RWPE2 (cell line): ENCODE measurements around the gene ADAM12.
A peak's percentile ranks its signal among the peaks of the same experiment; 100 is the strongest.

Experiments
- ATAC-seq: fragments of 200-7000 bp; cut with Tn5 transposase; 3 replicates; pipeline ENCODE4 v1.9.1; 2021; ENCODE audit warnings: low read depth
- DNase-seq: peaks from one replicate; pipeline ENCODE4 v3.0.0-alpha.2; 2020; ENCODE audit warnings: low spot score
- H3K27ac ChIP-seq: fragments of 450-650 bp; 2 replicates; pipeline ENCODE4 v1.5.1; 2017; ENCODE audit warnings: mild to moderate bottlenecking; ENCODE audit not compliant: poor library complexity, severe bottlenecking
- H3K27me3 ChIP-seq: fragments of 250-450 bp; sonication (Bioruptor Pico); 2 replicates; pipeline ENCODE4 v1.5.1; 2021; ENCODE audit warnings: mild to moderate bottlenecking, moderate library complexity; ENCODE audit not compliant: insufficient read depth, poor library complexity, severe bottlenecking
- H3K36me3 ChIP-seq: fragments of 250-450 bp; sonication (Bioruptor Pico); 2 replicates; pipeline ENCODE4 v1.5.1; 2020; ENCODE audit warnings: low read depth, mild to moderate bottlenecking, moderate library complexity
- H3K4me1 ChIP-seq: fragments of 250-450 bp; sonication (Bioruptor Pico); 2 replicates; pipeline ENCODE4 v1.5.1; 2021; ENCODE audit warnings: mild to moderate bottlenecking, moderate library complexity; ENCODE audit not compliant: insufficient read depth, poor library complexity, severe bottlenecking
- H3K4me3 ChIP-seq: fragments of 250-450 bp; sonication (Bioruptor Pico); 2 replicates; pipeline ENCODE4 v1.5.1; 2021; ENCODE audit warnings: mild to moderate bottlenecking, moderate library complexity; ENCODE audit not compliant: severe bottlenecking
- H3K9me3 ChIP-seq: fragments of 250-450 bp; sonication (Bioruptor Pico); 2 replicates; pipeline ENCODE4 v1.5.1; 2021; ENCODE audit warnings: mild to moderate bottlenecking, moderate library complexity; ENCODE audit not compliant: severe bottlenecking
- TF ChIP-seq, protein P1 (sequence below): fragments of 450-650 bp; IDR thresholded peaks from one replicate; pipeline ENCODE4 v1.5.1; 2017; ENCODE audit warnings: mild to moderate bottlenecking, moderate library complexity; ENCODE audit not compliant: poor library complexity, severe bottlenecking

The ADAM12 gene

DNA sequence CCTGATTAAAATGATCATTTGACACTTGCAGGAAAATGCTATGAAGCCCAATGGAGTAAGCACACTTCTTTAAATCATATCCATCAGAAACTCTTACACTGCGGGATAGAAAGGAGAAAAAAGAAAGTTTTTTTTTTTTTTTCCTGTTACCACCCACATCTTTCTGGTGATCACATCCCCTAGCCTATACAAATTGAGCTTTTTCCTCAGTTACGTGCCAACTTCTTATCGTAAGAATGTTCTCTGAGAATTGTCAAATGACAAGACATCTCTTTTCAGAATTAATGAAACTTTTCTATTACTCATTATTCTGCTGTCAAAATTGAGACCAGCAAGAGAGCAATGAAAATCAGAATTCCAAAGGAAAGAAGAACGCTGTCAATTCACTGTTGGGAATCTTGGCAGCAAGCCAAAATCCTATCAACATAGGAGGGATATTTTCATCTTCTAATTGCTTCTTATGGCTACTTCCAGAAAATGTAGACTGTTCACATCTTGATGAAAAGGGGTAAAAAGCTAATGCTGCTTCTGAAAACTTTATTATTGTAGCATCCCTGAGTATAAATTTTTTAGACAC lies 179.5 kb downstream of the ADAM12 start:
- Histone ChIP-seq H3K36me3 (no peaks in the 10 kb centered on the region), H3K4me3 (no peak overlapping the region), H3K27ac (no peak overlapping the region), H3K9me3 (no peaks in the 10 kb centered on the region), H3K27me3 (no peaks in the 10 kb centered on the region), H3K4me1 (peaks cover 4% of the 10 kb centered on the region)
- ATAC-seq (no peak), DNase-seq (no peak)
- TF ChIP-seq, protein P1, sequence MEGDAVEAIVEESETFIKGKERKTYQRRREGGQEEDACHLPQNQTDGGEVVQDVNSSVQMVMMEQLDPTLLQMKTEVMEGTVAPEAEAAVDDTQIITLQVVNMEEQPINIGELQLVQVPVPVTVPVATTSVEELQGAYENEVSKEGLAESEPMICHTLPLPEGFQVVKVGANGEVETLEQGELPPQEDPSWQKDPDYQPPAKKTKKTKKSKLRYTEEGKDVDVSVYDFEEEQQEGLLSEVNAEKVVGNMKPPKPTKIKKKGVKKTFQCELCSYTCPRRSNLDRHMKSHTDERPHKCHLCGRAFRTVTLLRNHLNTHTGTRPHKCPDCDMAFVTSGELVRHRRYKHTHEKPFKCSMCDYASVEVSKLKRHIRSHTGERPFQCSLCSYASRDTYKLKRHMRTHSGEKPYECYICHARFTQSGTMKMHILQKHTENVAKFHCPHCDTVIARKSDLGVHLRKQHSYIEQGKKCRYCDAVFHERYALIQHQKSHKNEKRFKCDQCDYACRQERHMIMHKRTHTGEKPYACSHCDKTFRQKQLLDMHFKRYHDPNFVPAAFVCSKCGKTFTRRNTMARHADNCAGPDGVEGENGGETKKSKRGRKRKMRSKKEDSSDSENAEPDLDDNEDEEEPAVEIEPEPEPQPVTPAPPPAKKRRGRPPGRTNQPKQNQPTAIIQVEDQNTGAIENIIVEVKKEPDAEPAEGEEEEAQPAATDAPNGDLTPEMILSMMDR = no peak

- DNase-seq (no peak), ATAC-seq (no peak)
- peaks cover 4% of the 10 kb centered on the region for H3K4me1 ChIP-seq
- H3K9me3 ChIP-seq = no peaks in the 10 kb centered on the region
- no peaks in the 10 kb centered on the region for H3K36me3 ChIP-seq
- TF ChIP-seq, protein P1 = no peak
- no peak overlapping the region for H3K27ac ChIP-seq
- no peak overlapping the region for H3K4me3 ChIP-seq
- H3K27me3 ChIP-seq = no peaks in the 10 kb centered on the region
Measured at GRCh38 chr10:126207851-126208250, 180.4 kb downstream of the ADAM12 start.

GRCh38 chr10:126207313-126207771 lies 180.9 kb downstream of the ADAM12 start:
- TF ChIP-seq, protein P1 = no peak
- Histone ChIP-seq H3K36me3 (no peaks in the 10 kb centered on the region), H3K9me3 (no peaks in the 10 kb centered on the region), H3K4me3 (no peak overlapping the region), H3K4me1 (peaks cover 4% of the 10 kb centered on the region), H3K27ac (no peak overlapping the region), H3K27me3 (no peaks in the 10 kb centered on the region)
- DNase-seq (no peak), ATAC-seq (no peak)

GRCh38 chr10:126205486-126206205 lies 182.6 kb downstream of the ADAM12 start:
- Histone ChIP-seq H3K9me3 (no peaks in the 10 kb centered on the region), H3K4me3 (no peak overlapping the region), H3K36me3 (no peaks in the 10 kb centered on the region), H3K4me1 (peaks cover 4% of the 10 kb centered on the region), H3K27ac (no peak overlapping the region), H3K27me3 (no peaks in the 10 kb centered on the region)
- ATAC-seq (no peak), DNase-seq (no peak)
- TF ChIP-seq, protein P1 = no peak

- Histone ChIP-seq H3K4me1 (peaks cover 4% of the 10 kb centered on the region), H3K4me3 (no peak overlapping the region), H3K27ac (no peak overlapping the region), H3K9me3 (no peaks in the 10 kb centered on the region), H3K27me3 (no peaks in the 10 kb centered on the region), H3K36me3 (no peaks in the 10 kb centered on the region)
- TF ChIP-seq, protein P1 = no peak
- no peak for DNase-seq
- ATAC-seq = peak; percentile 76; the same call in 2 of the 3 replicates
Measured at GRCh38 chr10:126204320-126204719, 184.0 kb downstream of the ADAM12 start.
